HK-2 (cell line): Measurements from ENCODE around the gene CLEC16A.

Experiments used
- DNase-seq: peaks from one replicate; pipeline ENCODE4 v3.0.0-alpha.2; 2018; ENCODE audit not compliant: unreplicated experiment

The CLEC16A gene

GRCh38 chr16:11121083-11121608, 176.8 kb downstream of the CLEC16A start:
- no peak for DNase-seq

GRCh38 chr16:11121914-11122692, 177.7 kb downstream of the CLEC16A start:
- no peak for DNase-seq

- DNase-seq = no peak
Measured at GRCh38 chr16:11123666-11124065, 179.3 kb downstream of the CLEC16A start.

- no peak for DNase-seq
Measured at GRCh38 chr16:11125936-11126335, 181.6 kb downstream of the CLEC16A start.

GRCh38 chr16:11126399-11127054, 182.2 kb downstream of the CLEC16A start:
- no peak for DNase-seq

- DNase-seq = no peak
Measured at GRCh38 chr16:11127610-11128195, 183.3 kb downstream of the CLEC16A start.

GRCh38 chr16:11128211-11129141, 184.1 kb downstream of the CLEC16A start:
- no peak for DNase-seq

- DNase-seq = no peak
Measured at GRCh38 chr16:11129378-11129781, 185.0 kb downstream of the CLEC16A start.

GRCh38 chr16:11130978-11131665, 186.8 kb downstream of the CLEC16A start:
- no peak for DNase-seq

GRCh38 chr16:11131706-11132105, 187.3 kb downstream of the CLEC16A start:
- DNase-seq = no peak

GRCh38 chr16:11133344-11133943, 189.1 kb downstream of the CLEC16A start:
- peak; percentile 74 for DNase-seq

GRCh38 chr16:11134722-11135463, 190.5 kb downstream of the CLEC16A start:
- DNase-seq = no peak

GRCh38 chr16:11135464-11135973, 191.2 kb downstream of the CLEC16A start:
- DNase-seq = no peak

GRCh38 chr16:11136600-11136999, 192.2 kb downstream of the CLEC16A start:
- peak; percentile 37 for DNase-seq

GRCh38 chr16:11138022-11138768, 193.8 kb downstream of the CLEC16A start:
- DNase-seq = no peak

- no peak for DNase-seq
Measured at GRCh38 chr16:11138769-11139325, 194.5 kb downstream of the CLEC16A start.

- no peak for DNase-seq
Measured at GRCh38 chr16:11139326-11140097, 195.1 kb downstream of the CLEC16A start.

GRCh38 chr16:11140098-11140375, 195.7 kb downstream of the CLEC16A start:
- peak; percentile 35 for DNase-seq
